Measurements from ENCODE around the gene RTL1.

- TF ChIP-seq, protein P1, sequence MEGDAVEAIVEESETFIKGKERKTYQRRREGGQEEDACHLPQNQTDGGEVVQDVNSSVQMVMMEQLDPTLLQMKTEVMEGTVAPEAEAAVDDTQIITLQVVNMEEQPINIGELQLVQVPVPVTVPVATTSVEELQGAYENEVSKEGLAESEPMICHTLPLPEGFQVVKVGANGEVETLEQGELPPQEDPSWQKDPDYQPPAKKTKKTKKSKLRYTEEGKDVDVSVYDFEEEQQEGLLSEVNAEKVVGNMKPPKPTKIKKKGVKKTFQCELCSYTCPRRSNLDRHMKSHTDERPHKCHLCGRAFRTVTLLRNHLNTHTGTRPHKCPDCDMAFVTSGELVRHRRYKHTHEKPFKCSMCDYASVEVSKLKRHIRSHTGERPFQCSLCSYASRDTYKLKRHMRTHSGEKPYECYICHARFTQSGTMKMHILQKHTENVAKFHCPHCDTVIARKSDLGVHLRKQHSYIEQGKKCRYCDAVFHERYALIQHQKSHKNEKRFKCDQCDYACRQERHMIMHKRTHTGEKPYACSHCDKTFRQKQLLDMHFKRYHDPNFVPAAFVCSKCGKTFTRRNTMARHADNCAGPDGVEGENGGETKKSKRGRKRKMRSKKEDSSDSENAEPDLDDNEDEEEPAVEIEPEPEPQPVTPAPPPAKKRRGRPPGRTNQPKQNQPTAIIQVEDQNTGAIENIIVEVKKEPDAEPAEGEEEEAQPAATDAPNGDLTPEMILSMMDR (IDR thresholded peaks at IDR 0.05; ENCODE audit: low read depth, low read length, poor library complexity, severe bottlenecking), result no peak
- TF ChIP-seq EZH2phosphoT487 (IDR thresholded peaks at IDR 0.05; ENCODE audit: borderline replicate concordance, low read length), result no peak
Measured at GRCh38 chr14:100893760-100894159, 9.8 kb downstream of the RTL1 start.

Data from DOHH2 (cell line).